ENCODE data around the gene DAPL1. TPM values are rescaled to one million over a fixed set of nuclear protein-coding genes. Genes with fewer than 3 reads are reported as not detected.

The DAPL1 gene
- total and polyA plus RNA-seq, 10 of the 15 experiments (the other 5 are each of a cell fraction or from before 2014, with no cell fraction given): not detected

DNA sequence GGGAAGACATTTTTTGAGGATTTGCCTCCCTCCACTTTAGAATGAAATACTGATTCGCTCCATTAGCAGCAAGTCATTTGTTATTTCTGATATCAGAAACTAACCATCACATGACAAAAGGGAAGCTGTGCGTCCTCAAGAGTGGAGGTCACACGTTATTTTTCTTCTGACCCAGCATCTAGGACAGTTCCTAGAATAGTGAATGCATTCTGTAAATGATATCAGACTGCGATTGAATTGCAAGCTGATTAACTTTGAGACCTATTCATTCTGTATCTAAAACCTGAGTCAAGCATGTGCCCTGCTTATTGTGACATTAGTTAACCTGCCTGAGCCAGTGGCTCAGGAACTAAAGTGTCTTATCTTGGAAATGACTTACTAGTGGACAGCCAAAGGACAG, 10.1 kb downstream of the DAPL1 start:
- POLR2A ChIA-PET: no interaction called here
- ATAC-seq (no peak), DNase-seq (ENCODE audit: low read depth, low spot score) (no peak), FAIRE-seq (no peak)
- TF ChIP-seq TARDBP (IDR thresholded peaks at IDR 0.05; ENCODE audit: borderline replicate concordance) (no peak), NFIC (IDR thresholded peaks at IDR 0.05; ENCODE audit: low read depth, low read length) (no peak), MTA2 (IDR thresholded peaks at IDR 0.05; ENCODE audit: low read depth) (no peak), TAF1 (IDR thresholded peaks at IDR 0.05; ENCODE audit: borderline replicate concordance, low read depth, low read length) (no peak), EED (IDR thresholded peaks at IDR 0.05; ENCODE audit: low read depth) (no peak), ZNF217 (IDR thresholded peaks at IDR 0.05) (no peak), HDAC2 (IDR thresholded peaks at IDR 0.05) (no peak), NR2C1 (IDR thresholded peaks at IDR 0.05) (no peak), CBX5 (IDR thresholded peaks at IDR 0.05; ENCODE audit: low read depth) (no peak), YBX1 (IDR thresholded peaks at IDR 0.05) (no peak), STAT3 (IDR thresholded peaks at IDR 0.05; ENCODE audit: low read depth, low read length) (no peak), HDAC6 (IDR thresholded peaks at IDR 0.05; ENCODE audit: unreplicated experiment) (no peak), BCL11A (IDR thresholded peaks at IDR 0.05; ENCODE audit: low read depth, low read length) (no peak), TCF12 (IDR thresholded peaks at IDR 0.05; ENCODE audit: low read depth, low read length) (no peak)
- TF ChIP-seq, protein P1, sequence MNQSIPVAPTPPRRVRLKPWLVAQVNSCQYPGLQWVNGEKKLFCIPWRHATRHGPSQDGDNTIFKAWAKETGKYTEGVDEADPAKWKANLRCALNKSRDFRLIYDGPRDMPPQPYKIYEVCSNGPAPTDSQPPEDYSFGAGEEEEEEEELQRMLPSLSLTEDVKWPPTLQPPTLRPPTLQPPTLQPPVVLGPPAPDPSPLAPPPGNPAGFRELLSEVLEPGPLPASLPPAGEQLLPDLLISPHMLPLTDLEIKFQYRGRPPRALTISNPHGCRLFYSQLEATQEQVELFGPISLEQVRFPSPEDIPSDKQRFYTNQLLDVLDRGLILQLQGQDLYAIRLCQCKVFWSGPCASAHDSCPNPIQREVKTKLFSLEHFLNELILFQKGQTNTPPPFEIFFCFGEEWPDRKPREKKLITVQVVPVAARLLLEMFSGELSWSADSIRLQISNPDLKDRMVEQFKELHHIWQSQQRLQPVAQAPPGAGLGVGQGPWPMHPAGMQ (IDR thresholded peaks at IDR 0.05; ENCODE audit: borderline replicate concordance): no peak
- TF ChIP-seq, protein P2, sequence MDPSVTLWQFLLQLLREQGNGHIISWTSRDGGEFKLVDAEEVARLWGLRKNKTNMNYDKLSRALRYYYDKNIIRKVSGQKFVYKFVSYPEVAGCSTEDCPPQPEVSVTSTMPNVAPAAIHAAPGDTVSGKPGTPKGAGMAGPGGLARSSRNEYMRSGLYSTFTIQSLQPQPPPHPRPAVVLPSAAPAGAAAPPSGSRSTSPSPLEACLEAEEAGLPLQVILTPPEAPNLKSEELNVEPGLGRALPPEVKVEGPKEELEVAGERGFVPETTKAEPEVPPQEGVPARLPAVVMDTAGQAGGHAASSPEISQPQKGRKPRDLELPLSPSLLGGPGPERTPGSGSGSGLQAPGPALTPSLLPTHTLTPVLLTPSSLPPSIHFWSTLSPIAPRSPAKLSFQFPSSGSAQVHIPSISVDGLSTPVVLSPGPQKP (IDR thresholded peaks at IDR 0.05; ENCODE audit: low read depth, low read length): no peak
- TF ChIP-seq, protein P3, sequence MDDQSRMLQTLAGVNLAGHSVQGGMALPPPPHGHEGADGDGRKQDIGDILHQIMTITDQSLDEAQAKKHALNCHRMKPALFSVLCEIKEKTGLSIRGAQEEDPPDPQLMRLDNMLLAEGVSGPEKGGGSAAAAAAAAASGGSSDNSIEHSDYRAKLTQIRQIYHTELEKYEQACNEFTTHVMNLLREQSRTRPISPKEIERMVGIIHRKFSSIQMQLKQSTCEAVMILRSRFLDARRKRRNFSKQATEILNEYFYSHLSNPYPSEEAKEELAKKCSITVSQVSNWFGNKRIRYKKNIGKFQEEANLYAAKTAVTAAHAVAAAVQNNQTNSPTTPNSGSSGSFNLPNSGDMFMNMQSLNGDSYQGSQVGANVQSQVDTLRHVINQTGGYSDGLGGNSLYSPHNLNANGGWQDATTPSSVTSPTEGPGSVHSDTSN (IDR thresholded peaks at IDR 0.05; ENCODE audit: insufficient replicate concordance, low read depth, low read length): no peak
- Histone ChIP-seq H3K27ac (ENCODE audit: control insufficient read depth, insufficient read depth) (no peak overlapping the region), H3K36me3 (ENCODE audit: control insufficient read depth in 2 of 2, insufficient read depth in 2 of 2, low read length in 1 of 2) (no peaks in the 10 kb centered on the region), H3K79me2 (ENCODE audit: control insufficient read depth, insufficient read depth, low read length) (no peaks in the 10 kb centered on the region), H3K4me1 (ENCODE audit: control insufficient read depth, insufficient read depth, low read length) (no peaks in the 10 kb centered on the region), H3K4me3 (no peak overlapping the region), H3K4me2 (ENCODE audit: control insufficient read depth, insufficient read depth) (no peak overlapping the region), H2AFZ (ENCODE audit: control insufficient read depth, low read depth, low read length) (no peak overlapping the region), H3K9ac (ENCODE audit: control insufficient read depth, insufficient read depth, low read length) (no peak overlapping the region), H3K27me3 (replicated peaks in 1 of 2; ENCODE audit: control insufficient read depth in 2 of 2, insufficient read depth in 2 of 2, low read length in 1 of 2) (peaks cover 0 to 2% of the 10 kb centered on the region in 2 experiments; a peak in 2 of 4 replicates), H4K20me1 (ENCODE audit: control insufficient read depth, insufficient read depth) (no peaks in the 10 kb centered on the region), H3K9me3 (replicated peaks; ENCODE audit: control insufficient read depth, insufficient read depth, low read length) (no peaks in the 10 kb centered on the region)
- in situ Hi-C loops (cut with MboI) (no loop called here), intact Hi-C loops (cut with micrococcal nuclease; ENCODE audit: unreplicated experiment) (no loop called here)
- RAD21 ChIA-PET (ENCODE audit: unreplicated experiment): no interaction called here
- no TSS peak for BruUV-seq (replicated peaks)
- CTCF ChIA-PET: no interaction called here
- SMC1A ChIA-PET (ENCODE audit: uncharacterized antibody, unreplicated experiment): no interaction called here
- WGBS (ENCODE audit: insufficient coverage, insufficient replicate concordance, low lambda C conversion rate, missing lambda C conversion rate): 31% methylated on average over 4 of the region's 4 CpGs

Measured in GM12878 (cell line).